HG02763 (cell line): ENCODE measurements around the gene SH3PXD2A.
"Not testable (repeated sequence)": the region's sequence is repeated elsewhere in the genome, so short reads cannot be mapped to it uniquely, and the experiment has no call there.

Source experiments
- ATAC-seq: cut with Tn5 transposase; IDR thresholded peaks from one replicate; pipeline ENCODE4 v1.9.1; 2021; ENCODE audit warnings: mild to moderate bottlenecking, moderate library complexity; ENCODE audit not compliant: unreplicated experiment

Gene SH3PXD2A

GRCh38 chr10:103849880-103850571 lies 5.3 kb downstream of the SH3PXD2A start:
- no peak for ATAC-seq

- ATAC-seq: no peak
Observed at GRCh38 chr10:103849212-103849877, 6.0 kb downstream of the SH3PXD2A start.

- no peak for ATAC-seq
Observed at GRCh38 chr10:103847909-103848468, 7.4 kb downstream of the SH3PXD2A start.

GRCh38 chr10:103847346-103847745 lies 8.0 kb downstream of the SH3PXD2A start:
- ATAC-seq: no peak

- no peak for ATAC-seq
Observed at GRCh38 chr10:103845972-103846371, 9.4 kb downstream of the SH3PXD2A start.

- ATAC-seq: not testable (repeated sequence)
Observed at GRCh38 chr10:103845346-103845745, 10.0 kb downstream of the SH3PXD2A start.

- ATAC-seq: no peak
Observed at GRCh38 chr10:103843854-103844570, 11.4 kb downstream of the SH3PXD2A start.

GRCh38 chr10:103843045-103843444 lies 12.3 kb downstream of the SH3PXD2A start:
- no peak for ATAC-seq

GRCh38 chr10:103842605-103843004 lies 12.8 kb downstream of the SH3PXD2A start:
- no peak for ATAC-seq

- no peak for ATAC-seq
Observed at GRCh38 chr10:103841519-103841918, 13.9 kb downstream of the SH3PXD2A start.

GRCh38 chr10:103840740-103841070 lies 14.7 kb downstream of the SH3PXD2A start:
- ATAC-seq: no peak

- no peak for ATAC-seq
Observed at GRCh38 chr10:103839872-103840739, 15.3 kb downstream of the SH3PXD2A start.

GRCh38 chr10:103839519-103839871 lies 15.9 kb downstream of the SH3PXD2A start:
- no peak for ATAC-seq

GRCh38 chr10:103838862-103839518 lies 16.4 kb downstream of the SH3PXD2A start:
- ATAC-seq: no peak

GRCh38 chr10:103838070-103838395 lies 17.3 kb downstream of the SH3PXD2A start:
- ATAC-seq: no peak

- ATAC-seq: no peak
Observed at GRCh38 chr10:103837370-103838069, 17.9 kb downstream of the SH3PXD2A start.

- no peak for ATAC-seq
Observed at GRCh38 chr10:103836861-103837260, 18.5 kb downstream of the SH3PXD2A start.

GRCh38 chr10:103836273-103836672 lies 19.1 kb downstream of the SH3PXD2A start:
- ATAC-seq: no peak

- no peak for ATAC-seq
Observed at GRCh38 chr10:103835096-103836050, 20.0 kb downstream of the SH3PXD2A start.
